Right ventricle myocardium inferior (tissue), 1 donor: ENCODE measurements around the gene SLC9A7. TPM values are rescaled to one million over a fixed set of nuclear protein-coding genes. Genes with fewer than 3 reads are reported as not detected.
A peak's percentile ranks its signal among the peaks of the same experiment; 100 is the strongest.

ENCODE experiments used
- ATAC-seq: fragments of 200-7000 bp; cut with Tn5 transposase; one replicate; pipeline ENCODE4 v1.9.1; 2020; ENCODE audit warnings: mild to moderate bottlenecking, moderate library complexity
- DNase-seq: peaks from one replicate; pipeline ENCODE4 v3.0.0; 2021; ENCODE audit errors: missing footprints
- intact Hi-C: fragments of 100-400 bp; cut with DNase I; formaldehyde crosslinking; loops from one replicate; pipeline ENCODE4 v1.11.0; 2022
- total RNA-seq: library from RNA; stranded (reverse); fragmentation: NEBNext Ultra II Directional; extraction: Animal tissue kit (Norgen Biotek cat#: 25700); gene quantifications from one replicate; pipeline ENCODE4 v1.2.1, GENCODE V29; 2021
- donor health status: DM: no; HTN: yes; CAD: no; lungs with severe emphysema.

The SLC9A7 gene
- total RNA-seq, 1 donor from 2014 or later: 2.5 TPM

GRCh38 chrX:46673620-46674359, 85.1 kb downstream of the SLC9A7 start:
- ATAC-seq: no peak
- no peak for DNase-seq
- intact Hi-C loops: no loop called here

- intact Hi-C loops: no loop called here
- DNase-seq: no peak
- no peak for ATAC-seq
These were observed 88.6 kb downstream of the SLC9A7 start for GRCh38 chrX:46670316-46670715.

GRCh38 chrX:46666831-46667230, 92.1 kb downstream of the SLC9A7 start:
- intact Hi-C loops: no loop called here
- no peak for ATAC-seq
- peak; percentile 20 for DNase-seq

DNA sequence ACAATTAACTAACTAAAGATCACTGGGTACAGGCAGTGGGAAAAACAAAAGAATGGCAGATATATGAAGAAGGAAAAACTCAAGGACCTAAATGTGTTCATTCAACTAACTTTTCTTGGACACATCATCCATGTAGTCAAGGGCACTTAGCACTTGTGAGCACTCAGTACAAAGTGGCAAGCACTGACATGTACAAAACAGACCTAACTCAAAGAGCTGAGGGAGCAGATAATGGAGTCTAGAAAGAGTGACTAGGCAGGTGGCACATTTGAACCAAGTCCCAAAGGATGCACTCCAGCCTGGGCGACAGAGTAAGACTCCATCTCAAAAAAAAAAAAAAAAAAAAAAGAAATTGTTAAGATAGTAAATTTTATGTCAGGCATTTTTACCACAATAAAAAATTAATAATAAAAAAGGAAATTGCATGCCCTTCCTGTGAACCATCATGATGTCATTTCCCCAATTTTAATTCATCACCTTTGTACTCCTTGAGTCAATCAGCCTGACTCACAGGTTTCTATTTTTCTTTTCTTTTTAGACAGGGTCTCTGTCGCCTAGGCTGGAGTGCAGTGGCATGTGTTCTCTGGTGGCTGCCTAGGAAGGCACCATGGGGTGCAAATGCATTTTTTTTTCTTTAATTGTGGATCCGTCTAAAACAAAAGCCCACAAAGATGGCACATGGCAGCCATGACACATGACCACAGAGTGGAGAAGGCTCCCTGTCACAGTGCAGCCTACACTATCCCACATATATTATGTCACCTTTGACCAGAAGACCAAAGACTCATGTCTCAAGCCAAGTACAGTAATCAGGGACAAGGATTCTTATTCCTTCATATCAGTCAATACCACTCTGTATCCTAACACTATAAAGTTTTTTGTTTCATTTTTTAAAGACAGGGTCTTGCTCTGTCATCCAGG, 93.4 kb downstream of the SLC9A7 start:
- ATAC-seq (no peak), DNase-seq (no peak)
- intact Hi-C loops: no loop called here

DNA sequence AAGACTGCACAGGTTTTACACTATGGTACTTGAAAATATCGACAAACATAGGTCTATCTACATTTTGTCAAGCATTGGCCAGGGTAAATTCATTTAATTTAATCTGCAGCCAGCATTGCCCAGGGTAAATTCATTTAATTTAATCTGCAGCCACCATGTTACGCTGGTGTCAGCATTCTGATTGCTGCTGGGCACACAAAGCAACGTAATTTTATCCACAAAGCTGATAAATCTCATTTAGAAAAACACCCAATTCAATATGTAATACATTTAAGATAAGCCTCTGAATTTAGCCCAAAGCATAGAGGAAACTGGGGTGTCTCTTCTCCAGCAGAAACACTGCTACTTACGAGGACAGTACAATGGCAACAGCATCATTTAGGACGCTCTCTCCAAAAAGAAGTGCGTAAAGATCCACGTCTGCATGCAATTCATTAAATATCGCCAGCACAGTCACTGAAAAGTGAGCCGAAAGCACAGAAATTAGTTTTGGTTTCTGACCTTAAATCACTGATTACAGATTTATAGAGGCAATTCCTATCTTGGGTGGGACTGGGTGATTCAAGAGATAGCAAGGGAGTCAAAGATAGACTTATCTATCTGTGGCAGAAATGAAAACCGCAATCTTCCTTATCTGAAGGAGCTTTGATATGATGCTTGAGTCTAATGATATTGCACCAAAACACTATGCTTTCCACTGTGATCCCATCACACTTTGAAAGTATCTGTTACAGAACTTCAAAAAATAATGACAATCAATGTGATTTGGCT, 96.5 kb downstream of the SLC9A7 start:
- DNase-seq (no peak), ATAC-seq (no peak)
- intact Hi-C loops: no loop called here

GRCh38 chrX:46653482-46653881, 105.4 kb downstream of the SLC9A7 start:
- intact Hi-C loops: no loop called here
- ATAC-seq: no peak
- DNase-seq: no peak

- ATAC-seq (peak; percentile 89), DNase-seq (peak; percentile 69)
- intact Hi-C loops: loop anchor here (10.0 kb wide), 1 partner anchor 205 kb away; no protein-coding TSS in a partner anchor
These were observed 109.3 kb downstream of the SLC9A7 start for GRCh38 chrX:46649421-46650260.

GRCh38 chrX:46648660-46649059, 110.3 kb downstream of the SLC9A7 start:
- no peak for ATAC-seq
- intact Hi-C loops: loop anchor here (10.0 kb wide), 1 partner anchor 204 kb away; no protein-coding TSS in a partner anchor

GRCh38 chrX:46647251-46647650, 111.7 kb downstream of the SLC9A7 start:
- intact Hi-C loops: loop anchor here (10.0 kb wide), 1 partner anchor 202 kb away; no protein-coding TSS in a partner anchor
- no peak for ATAC-seq
- no peak for DNase-seq

More at GRCh38 chrX:46648660-46649059, 110.3 kb downstream of the SLC9A7 start:
- no peak for DNase-seq

- intact Hi-C loops: loop anchor here (10.0 kb wide), 1 partner anchor 201 kb away; no protein-coding TSS in a partner anchor
- ATAC-seq: no peak
These were observed 113.3 kb downstream of the SLC9A7 start for GRCh38 chrX:46645614-46646013.

DNA sequence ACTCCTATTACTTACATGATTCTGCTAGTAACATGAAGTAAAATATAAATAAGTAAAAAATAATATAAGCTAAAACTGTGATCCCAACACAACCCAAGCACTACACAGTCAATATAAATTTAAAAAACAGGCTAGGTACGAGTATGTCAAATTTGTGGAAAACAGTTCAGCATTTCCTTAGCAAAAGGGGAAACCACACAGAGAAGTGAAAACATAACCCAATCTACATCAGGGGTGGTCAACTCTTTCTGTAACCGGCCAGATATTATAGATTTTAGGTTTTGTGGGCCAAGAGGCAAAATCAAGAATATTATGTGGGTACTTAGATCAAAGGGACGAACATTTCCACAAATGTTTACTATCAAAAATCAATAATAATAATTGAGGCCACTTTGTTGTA, 115.3 kb downstream of the SLC9A7 start:
- ATAC-seq (no peak), DNase-seq (no peak)

More at GRCh38 chrX:46645614-46646013, 113.3 kb downstream of the SLC9A7 start:
- no peak for DNase-seq

DNA sequence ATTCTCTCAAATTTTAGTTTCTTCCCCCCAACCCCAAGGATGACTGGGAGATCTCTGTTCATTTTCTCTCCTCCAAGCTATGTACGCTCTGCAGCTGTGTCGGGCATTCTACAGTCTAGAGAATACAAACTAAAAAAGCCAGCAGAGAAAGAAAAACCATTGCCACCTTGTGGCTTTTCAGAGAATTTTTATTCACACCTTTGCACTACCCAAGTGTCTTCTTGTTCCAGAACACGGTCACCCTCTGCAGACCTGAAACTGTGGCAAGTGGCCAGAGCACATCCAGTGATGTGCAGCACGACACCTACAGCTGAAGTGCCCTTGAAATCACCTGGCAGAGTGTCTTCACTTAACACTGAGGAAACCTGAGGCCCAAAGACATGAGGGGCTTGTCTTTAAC, 116.8 kb downstream of the SLC9A7 start:
- DNase-seq: no peak
- ATAC-seq: peak; percentile 85
- intact Hi-C loops: loop anchor here (2.0 to 10.0 kb wide), 2 partner anchors 69 to 197 kb away; partner anchors contain the start of gene CHST7

More for the DNA sequence above, 115.3 kb downstream of the SLC9A7 start:
- intact Hi-C loops: loop anchor here (2.0 to 10.0 kb wide), 2 partner anchors 71 to 199 kb away; partner anchors contain the start of gene CHST7

GRCh38 chrX:46637938-46638337, 121.0 kb downstream of the SLC9A7 start:
- DNase-seq: no peak
- intact Hi-C loops: no loop called here

GRCh38 chrX:46636223-46636622, 122.7 kb downstream of the SLC9A7 start:
- ATAC-seq: no peak
- DNase-seq: no peak
- intact Hi-C loops: no loop called here

More at GRCh38 chrX:46637938-46638337, 121.0 kb downstream of the SLC9A7 start:
- ATAC-seq: no peak

DNA sequence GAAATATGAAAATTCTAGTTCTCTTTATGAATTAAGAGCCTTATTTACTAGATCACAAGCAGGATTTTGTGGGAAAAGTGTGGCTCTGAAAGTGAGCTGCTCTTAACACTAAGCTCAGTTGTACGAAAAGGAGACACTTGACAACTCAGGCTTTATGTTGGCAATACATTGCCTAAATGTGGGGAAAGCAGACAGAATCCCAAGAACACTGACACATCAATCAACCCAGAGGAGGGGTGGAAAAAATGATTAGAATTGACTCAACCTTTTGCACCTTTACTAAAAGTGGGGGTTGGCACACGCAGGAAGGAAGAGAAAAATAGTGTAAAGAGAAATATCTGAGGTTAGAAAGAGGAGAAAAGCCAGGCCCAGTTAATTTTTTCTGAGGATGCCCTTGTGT, 123.7 kb downstream of the SLC9A7 start:
- no peak for DNase-seq
- no peak for ATAC-seq
- intact Hi-C loops: no loop called here

GRCh38 chrX:46634577-46634976, 124.3 kb downstream of the SLC9A7 start:
- ATAC-seq (no peak), DNase-seq (no peak)
- intact Hi-C loops: no loop called here

- DNase-seq (no peak), ATAC-seq (no peak)
- intact Hi-C loops: no loop called here
These were observed 128.8 kb downstream of the SLC9A7 start for GRCh38 chrX:46630141-46630540.
